Measurements from ENCODE around the gene ZNF219.

Gene ZNF219

GRCh38 chr14:21087294-21088091 is 11.0 kb downstream of the ZNF219 start:
- peak; percentile 93 for DNase-seq (ENCODE audit: low read depth, low spot score)

- DNase-seq (ENCODE audit: low read depth, low spot score): no peak
Observed at GRCh38 chr14:21086908-21087293, 11.6 kb downstream of the ZNF219 start.

GRCh38 chr14:21084998-21085853 is 13.2 kb downstream of the ZNF219 start:
- DNase-seq (ENCODE audit: low read depth, low spot score): peak; percentile 69

GRCh38 chr14:21084396-21084795 is 14.1 kb downstream of the ZNF219 start:
- DNase-seq (ENCODE audit: low read depth, low spot score): no peak

GRCh38 chr14:21083565-21084325 is 14.7 kb downstream of the ZNF219 start:
- DNase-seq (ENCODE audit: low read depth, low spot score): no peak

GRCh38 chr14:21081521-21082142 is 16.8 kb downstream of the ZNF219 start:
- no peak for DNase-seq (ENCODE audit: low read depth, low spot score)

- no peak for DNase-seq (ENCODE audit: low read depth, low spot score)
Observed at GRCh38 chr14:21078726-21079125, 19.7 kb downstream of the ZNF219 start.

GRCh38 chr14:21078287-21078686 is 20.2 kb downstream of the ZNF219 start:
- DNase-seq (ENCODE audit: low read depth, low spot score): no peak

- DNase-seq (ENCODE audit: low read depth, low spot score): no peak
Observed at GRCh38 chr14:21077672-21078071, 20.8 kb downstream of the ZNF219 start.

GRCh38 chr14:21075719-21076437 is 22.6 kb downstream of the ZNF219 start:
- no peak for DNase-seq (ENCODE audit: low read depth, low spot score)

- DNase-seq (ENCODE audit: low read depth, low spot score): no peak
Observed at GRCh38 chr14:21074398-21075272, 23.8 kb downstream of the ZNF219 start.

- no peak for DNase-seq (ENCODE audit: low read depth, low spot score)
Observed at GRCh38 chr14:21073921-21074320, 24.5 kb downstream of the ZNF219 start.

GRCh38 chr14:21072781-21073339 is 25.6 kb downstream of the ZNF219 start:
- no peak for DNase-seq (ENCODE audit: low read depth, low spot score)

GRCh38 chr14:21072031-21072473 is 26.4 kb downstream of the ZNF219 start:
- peak; percentile 46 for DNase-seq (ENCODE audit: low read depth, low spot score)

GRCh38 chr14:21071225-21072030 is 27.0 kb downstream of the ZNF219 start:
- peak; percentile 96 for DNase-seq (ENCODE audit: low read depth, low spot score)

GRCh38 chr14:21070610-21071224 is 27.7 kb downstream of the ZNF219 start:
- no peak for DNase-seq (ENCODE audit: low read depth, low spot score)

GRCh38 chr14:21070083-21070609 is 28.3 kb downstream of the ZNF219 start, which contains the start of gene ARHGEF40:
Gene ARHGEF40 (plus strand): TSS chr14:21070304. CDS start chr14:21070397, 93 bp downstream.
- peak; percentile 85 for DNase-seq (ENCODE audit: low read depth, low spot score)
